ENCODE measurements around the gene EFNA4.

GRCh38 chr1:155071701-155072100 lies 8.2 kb downstream of the EFNA4 start:
- TF ChIP-seq MEF2A (IDR thresholded peaks at IDR 0.05; ENCODE audit: borderline replicate concordance, low read depth) (no peak), MXI1 (IDR thresholded peaks at IDR 0.05; ENCODE audit: low read depth, low read length) (no peak), CTCF (IDR thresholded peaks at IDR 0.05) (no peak)
